ENCODE results near the gene CHAT. TPM values are rescaled to one million over a fixed set of nuclear protein-coding genes. Genes with fewer than 3 reads are reported as not detected.

CHAT gene
- total RNA-seq, 2 experiments from 2014 or later = not detected

GRCh38 chr10:49664842-49665355 lies 51.1 kb downstream of the CHAT start:
- Histone ChIP-seq H3K27me3 (ENCODE audit: control insufficient read depth in 1 of 2, insufficient read depth in 2 of 2, low read length in 2 of 2) (peaks cover 11 to 13% of the 10 kb centered on the region in 2 experiments), H3K27ac (ENCODE audit: low read depth in 1 of 2, low read length in 2 of 2) (no peak overlapping the region), H3K4me1 (ENCODE audit: insufficient read depth, low read length) (no peaks in the 10 kb centered on the region), H3K4me3 (ENCODE audit: low read length) (no peak overlapping the region), H3K36me3 (ENCODE audit: insufficient read depth, low read length) (no peaks in the 10 kb centered on the region), H3K9me3 (ENCODE audit: control insufficient read depth in 1 of 2, insufficient read depth in 1 of 2, low read length in 2 of 2) (peaks cover 0 to 9% of the 10 kb centered on the region in 2 experiments)
- Mint-ChIP-seq H3K4me3 (no peak overlapping the region), H3K4me1 (ENCODE audit: low read depth) (no peaks in the 10 kb centered on the region), H3K27ac (no peak overlapping the region), H3K27me3 (peaks cover 16% of the 10 kb centered on the region), H3K36me3 (ENCODE audit: low read depth) (no peaks in the 10 kb centered on the region), H3K9me3 (no peaks in the 10 kb centered on the region)
- CTCF ChIA-PET = no interaction called here
- POLR2A ChIA-PET = no interaction called here
- intact Hi-C loops (cut with DNase I, micrococcal nuclease) = no loop called here
- DNase-seq (no peak), ATAC-seq (ENCODE audit: poor library complexity) (no peak)
- no peak for TF ChIP-seq CTCF (IDR thresholded peaks at IDR 0.05)

DNA sequence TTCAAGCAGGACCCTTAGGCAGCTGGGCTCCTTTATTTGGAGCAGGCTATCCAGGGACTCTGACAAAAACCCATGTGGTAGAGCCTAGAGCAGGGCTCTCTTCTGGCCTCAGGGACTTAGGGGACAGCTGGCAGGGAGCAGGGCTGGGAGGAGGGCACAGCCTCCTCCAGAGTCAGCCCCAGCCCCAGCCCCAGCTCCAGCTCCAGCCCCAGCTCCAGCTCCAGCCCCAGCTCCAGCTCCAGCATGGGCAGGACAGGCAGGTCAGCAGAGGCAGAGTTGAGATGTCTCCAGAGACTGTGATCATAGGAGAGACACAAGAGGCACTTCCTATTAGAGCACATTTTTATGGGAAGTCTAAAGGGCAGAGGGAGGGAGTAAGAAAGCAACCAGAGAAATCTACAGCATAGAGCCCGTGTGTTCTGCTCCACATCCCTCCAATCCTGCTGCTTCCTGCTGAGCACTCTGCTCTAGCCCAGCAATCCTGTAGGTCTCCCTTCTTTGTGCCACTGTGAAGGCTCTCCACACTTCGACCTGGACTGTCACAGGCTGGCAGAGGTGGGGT lies 52.3 kb downstream of the CHAT start:
- Mint-ChIP-seq H3K4me1 (ENCODE audit: low read depth) (no peaks in the 10 kb centered on the region), H3K27me3 (peaks cover 22% of the 10 kb centered on the region), H3K4me3 (no peak overlapping the region), H3K9me3 (no peaks in the 10 kb centered on the region), H3K36me3 (ENCODE audit: low read depth) (no peaks in the 10 kb centered on the region), H3K27ac (no peak overlapping the region)
- Histone ChIP-seq H3K4me1 (ENCODE audit: insufficient read depth, low read length) (no peaks in the 10 kb centered on the region), H3K27me3 (ENCODE audit: control insufficient read depth in 1 of 2, insufficient read depth in 2 of 2, low read length in 2 of 2) (peaks cover 11 to 13% of the 10 kb centered on the region in 2 experiments), H3K9me3 (ENCODE audit: control insufficient read depth in 1 of 2, insufficient read depth in 1 of 2, low read length in 2 of 2) (peaks cover 0 to 5% of the 10 kb centered on the region in 2 experiments), H3K27ac (ENCODE audit: low read depth in 1 of 2, low read length in 2 of 2) (no peak overlapping the region), H3K4me3 (ENCODE audit: low read length) (no peak overlapping the region), H3K36me3 (ENCODE audit: insufficient read depth, low read length) (no peaks in the 10 kb centered on the region)
- ChIA-PET CTCF (no interaction called here), POLR2A (no interaction called here)
- TF ChIP-seq CTCF (IDR thresholded peaks at IDR 0.05) = no peak
- intact Hi-C loops (cut with DNase I, micrococcal nuclease) = no loop called here
- DNase-seq = no peak
- no peak for ATAC-seq (ENCODE audit: poor library complexity)

DNA sequence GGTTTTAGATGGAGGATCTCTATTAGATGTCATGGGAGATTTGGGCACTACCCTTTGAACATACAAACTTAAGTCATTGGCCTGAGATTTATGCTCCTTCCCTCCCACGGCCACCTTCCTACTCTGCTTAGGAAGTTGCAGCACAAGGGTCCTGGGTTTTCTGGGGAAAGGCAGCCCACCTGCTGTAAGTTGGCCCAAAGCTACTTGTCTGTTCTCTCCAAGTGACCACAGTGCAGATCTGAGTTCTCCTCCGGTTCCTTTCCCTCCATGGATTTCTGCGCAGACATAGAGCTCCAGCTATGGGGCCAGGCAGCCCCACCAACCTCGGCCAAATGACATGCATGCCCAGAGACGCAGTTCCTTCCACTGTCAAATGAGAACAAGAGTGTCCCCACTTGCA lies 52.8 kb downstream of the CHAT start:
- no peaks in the 10 kb centered on the region for H3K36me3 Mint-ChIP-seq (ENCODE audit: low read depth)
- POLR2A ChIA-PET = no interaction called here
- H3K27me3 Mint-ChIP-seq = peaks cover 27% of the 10 kb centered on the region
- H3K9me3 Mint-ChIP-seq = no peaks in the 10 kb centered on the region
- H3K9me3 ChIP-seq (ENCODE audit: control insufficient read depth in 1 of 2, insufficient read depth in 1 of 2, low read length in 2 of 2) = peaks cover 0 to 5% of the 10 kb centered on the region in 2 experiments
- no peak overlapping the region for H3K4me3 ChIP-seq (ENCODE audit: low read length)
- H3K4me1 Mint-ChIP-seq (ENCODE audit: low read depth) = no peaks in the 10 kb centered on the region
- no peak for TF ChIP-seq CTCF (IDR thresholded peaks at IDR 0.05)
- intact Hi-C loops (cut with DNase I, micrococcal nuclease) = no loop called here
- no peak for DNase-seq
- no peak overlapping the region for H3K4me3 Mint-ChIP-seq
- CTCF ChIA-PET = no interaction called here
- H3K27ac ChIP-seq (ENCODE audit: low read depth in 1 of 2, low read length in 2 of 2) = no peak overlapping the region
- no peaks in the 10 kb centered on the region for H3K4me1 ChIP-seq (ENCODE audit: insufficient read depth, low read length)
- H3K36me3 ChIP-seq (ENCODE audit: insufficient read depth, low read length) = no peaks in the 10 kb centered on the region
- H3K27me3 ChIP-seq (ENCODE audit: control insufficient read depth in 1 of 2, insufficient read depth in 2 of 2, low read length in 2 of 2) = peaks cover 11 to 13% of the 10 kb centered on the region in 2 experiments
- no peak for ATAC-seq (ENCODE audit: poor library complexity)
- no peak overlapping the region for H3K27ac Mint-ChIP-seq

Data from CD4-positive, alpha-beta T cell (primary cell).